ENCODE data around the gene SPAG17.

The SPAG17 gene

DNA sequence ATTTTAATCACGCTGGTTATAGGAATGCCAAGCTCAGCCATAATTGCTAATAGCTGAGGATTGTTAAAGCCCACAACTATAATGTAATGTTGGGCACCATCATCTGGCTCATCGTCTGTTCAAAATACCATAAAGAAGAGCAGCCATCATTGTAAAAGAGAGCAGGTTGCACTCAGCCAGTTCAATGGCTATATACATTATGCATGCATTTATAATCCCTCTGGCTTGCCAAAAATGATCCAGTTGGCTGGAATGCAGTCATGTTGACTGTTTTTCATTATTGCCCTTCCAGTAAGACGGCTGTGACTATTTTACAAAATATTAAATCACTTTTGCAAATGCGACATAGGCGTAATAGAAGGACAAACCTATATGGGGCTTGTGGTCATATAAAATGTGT is 85.3 kb downstream of the SPAG17 start:
- no peaks in the 10 kb centered on the region for H3K36me3 ChIP-seq
- no peak for DNase-seq
- no peak overlapping the region for H3K4me3 ChIP-seq (ENCODE audit: low read depth, low read length)
- TF ChIP-seq, protein P1, sequence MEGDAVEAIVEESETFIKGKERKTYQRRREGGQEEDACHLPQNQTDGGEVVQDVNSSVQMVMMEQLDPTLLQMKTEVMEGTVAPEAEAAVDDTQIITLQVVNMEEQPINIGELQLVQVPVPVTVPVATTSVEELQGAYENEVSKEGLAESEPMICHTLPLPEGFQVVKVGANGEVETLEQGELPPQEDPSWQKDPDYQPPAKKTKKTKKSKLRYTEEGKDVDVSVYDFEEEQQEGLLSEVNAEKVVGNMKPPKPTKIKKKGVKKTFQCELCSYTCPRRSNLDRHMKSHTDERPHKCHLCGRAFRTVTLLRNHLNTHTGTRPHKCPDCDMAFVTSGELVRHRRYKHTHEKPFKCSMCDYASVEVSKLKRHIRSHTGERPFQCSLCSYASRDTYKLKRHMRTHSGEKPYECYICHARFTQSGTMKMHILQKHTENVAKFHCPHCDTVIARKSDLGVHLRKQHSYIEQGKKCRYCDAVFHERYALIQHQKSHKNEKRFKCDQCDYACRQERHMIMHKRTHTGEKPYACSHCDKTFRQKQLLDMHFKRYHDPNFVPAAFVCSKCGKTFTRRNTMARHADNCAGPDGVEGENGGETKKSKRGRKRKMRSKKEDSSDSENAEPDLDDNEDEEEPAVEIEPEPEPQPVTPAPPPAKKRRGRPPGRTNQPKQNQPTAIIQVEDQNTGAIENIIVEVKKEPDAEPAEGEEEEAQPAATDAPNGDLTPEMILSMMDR (IDR thresholded peaks at IDR 0.05; ENCODE audit: low read depth, low read length), result no peak
- H3K4me1 ChIP-seq, result no peaks in the 10 kb centered on the region
- H3K27me3 ChIP-seq, result peaks cover 2% of the 10 kb centered on the region; the same call in 1 of the 2 replicates
- H3K9me3 ChIP-seq, result no peaks in the 10 kb centered on the region

DNA sequence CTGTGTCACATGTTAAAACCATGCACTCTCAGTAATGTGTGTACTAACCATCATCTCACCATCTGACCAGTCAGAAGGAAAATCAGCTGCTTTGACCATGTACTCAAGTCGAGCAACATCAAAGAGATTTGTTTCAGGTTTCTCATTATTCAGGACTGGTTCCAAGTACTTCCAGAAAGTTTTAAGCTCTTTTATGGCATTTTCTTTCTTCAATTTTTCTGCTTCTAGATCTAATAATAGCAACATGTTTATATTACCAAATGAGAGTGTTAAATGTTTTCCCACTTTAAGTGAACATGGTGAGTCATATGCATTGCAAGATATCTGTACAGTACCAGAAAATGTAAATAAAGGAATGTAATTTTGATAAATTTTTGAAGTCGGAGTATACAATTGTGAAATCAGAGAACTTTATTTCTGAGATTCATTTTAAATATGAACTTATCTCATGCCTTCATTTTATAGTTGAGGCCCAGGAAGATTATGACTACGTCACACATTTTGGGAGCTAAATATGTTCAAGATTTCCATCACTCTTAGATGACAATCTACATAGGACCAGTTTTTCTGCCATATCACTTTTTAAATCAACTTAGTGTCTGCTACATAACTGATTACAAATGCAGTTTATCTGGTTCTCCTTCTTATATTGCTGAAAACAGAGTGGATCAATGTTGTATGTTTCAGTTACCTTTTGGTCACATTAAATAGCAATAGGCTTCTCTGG is 87.2 kb downstream of the SPAG17 start:
- TF ChIP-seq, protein P1 (IDR thresholded peaks at IDR 0.05; ENCODE audit: low read depth, low read length), result no peak

GRCh38 chr1:118093017-118093416 is 92.0 kb downstream of the SPAG17 start:
- H3K4me1 ChIP-seq, result no peaks in the 10 kb centered on the region
- H3K36me3 ChIP-seq, result no peaks in the 10 kb centered on the region
- no peak overlapping the region for H3K4me3 ChIP-seq (ENCODE audit: low read depth, low read length)
- TF ChIP-seq, protein P1 (IDR thresholded peaks at IDR 0.05; ENCODE audit: low read depth, low read length), result no peak
- H3K27me3 ChIP-seq, result no peaks in the 10 kb centered on the region
- H3K9me3 ChIP-seq, result no peaks in the 10 kb centered on the region
- no peak for DNase-seq

More for the DNA sequence above, 87.2 kb downstream of the SPAG17 start:
- no peak for DNase-seq
- Histone ChIP-seq H3K4me1 (no peaks in the 10 kb centered on the region), H3K4me3 (ENCODE audit: low read depth, low read length) (no peak overlapping the region), H3K27me3 (peaks cover 2% of the 10 kb centered on the region; the same call in 1 of the 2 replicates), H3K9me3 (no peaks in the 10 kb centered on the region), H3K36me3 (no peaks in the 10 kb centered on the region)

GRCh38 chr1:118090130-118090529 is 94.9 kb downstream of the SPAG17 start:
- Histone ChIP-seq H3K4me1 (no peaks in the 10 kb centered on the region), H3K36me3 (no peaks in the 10 kb centered on the region), H3K4me3 (ENCODE audit: low read depth, low read length) (no peak overlapping the region), H3K27me3 (no peaks in the 10 kb centered on the region), H3K9me3 (no peaks in the 10 kb centered on the region)
- TF ChIP-seq, protein P1 (IDR thresholded peaks at IDR 0.05; ENCODE audit: low read depth, low read length), result no peak
- DNase-seq, result no peak

GRCh38 chr1:118085365-118085764 is 99.7 kb downstream of the SPAG17 start:
- Histone ChIP-seq H3K36me3 (no peaks in the 10 kb centered on the region), H3K4me1 (no peaks in the 10 kb centered on the region), H3K27me3 (no peaks in the 10 kb centered on the region), H3K9me3 (no peaks in the 10 kb centered on the region), H3K4me3 (ENCODE audit: low read depth, low read length) (no peak overlapping the region)
- DNase-seq, result no peak
- TF ChIP-seq, protein P1 (IDR thresholded peaks at IDR 0.05; ENCODE audit: low read depth, low read length), result no peak

DNA sequence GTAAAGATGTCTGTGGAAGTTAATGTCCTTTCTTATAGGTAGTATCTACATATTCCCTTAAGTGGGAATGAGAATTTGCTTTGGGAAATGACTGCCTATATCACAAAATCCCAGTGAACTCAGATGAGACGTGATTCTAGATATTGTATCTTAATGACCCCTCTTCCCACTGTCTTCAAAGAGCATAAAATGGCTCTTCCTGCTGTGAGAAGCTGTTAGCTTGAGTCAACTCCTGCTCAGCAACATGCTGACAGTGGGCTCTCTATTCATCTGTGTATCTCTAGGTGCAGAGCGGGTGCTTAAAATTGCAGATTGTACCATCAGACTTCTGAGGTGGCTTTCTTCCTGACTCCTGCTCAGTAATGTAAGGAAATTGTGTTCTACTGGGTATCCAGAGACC is 100.6 kb downstream of the SPAG17 start:
- no peaks in the 10 kb centered on the region for H3K36me3 ChIP-seq
- TF ChIP-seq, protein P1 (IDR thresholded peaks at IDR 0.05; ENCODE audit: low read depth, low read length), result no peak
- no peak for DNase-seq
- H3K9me3 ChIP-seq, result no peaks in the 10 kb centered on the region
- no peaks in the 10 kb centered on the region for H3K27me3 ChIP-seq
- no peak overlapping the region for H3K4me3 ChIP-seq (ENCODE audit: low read depth, low read length)
- H3K4me1 ChIP-seq, result no peaks in the 10 kb centered on the region

Measured in BE2C (cell line).